ENCODE results near the gene SLC2A8. TPM values are rescaled to one million over a fixed set of nuclear protein-coding genes. Genes with fewer than 3 reads are reported as not detected.
A peak's percentile ranks its signal among the peaks of the same experiment; 100 is the strongest.

SLC2A8 gene
- total RNA-seq, 1 donor from 2014 or later: 37.2 TPM

- TF ChIP-seq, protein P1, sequence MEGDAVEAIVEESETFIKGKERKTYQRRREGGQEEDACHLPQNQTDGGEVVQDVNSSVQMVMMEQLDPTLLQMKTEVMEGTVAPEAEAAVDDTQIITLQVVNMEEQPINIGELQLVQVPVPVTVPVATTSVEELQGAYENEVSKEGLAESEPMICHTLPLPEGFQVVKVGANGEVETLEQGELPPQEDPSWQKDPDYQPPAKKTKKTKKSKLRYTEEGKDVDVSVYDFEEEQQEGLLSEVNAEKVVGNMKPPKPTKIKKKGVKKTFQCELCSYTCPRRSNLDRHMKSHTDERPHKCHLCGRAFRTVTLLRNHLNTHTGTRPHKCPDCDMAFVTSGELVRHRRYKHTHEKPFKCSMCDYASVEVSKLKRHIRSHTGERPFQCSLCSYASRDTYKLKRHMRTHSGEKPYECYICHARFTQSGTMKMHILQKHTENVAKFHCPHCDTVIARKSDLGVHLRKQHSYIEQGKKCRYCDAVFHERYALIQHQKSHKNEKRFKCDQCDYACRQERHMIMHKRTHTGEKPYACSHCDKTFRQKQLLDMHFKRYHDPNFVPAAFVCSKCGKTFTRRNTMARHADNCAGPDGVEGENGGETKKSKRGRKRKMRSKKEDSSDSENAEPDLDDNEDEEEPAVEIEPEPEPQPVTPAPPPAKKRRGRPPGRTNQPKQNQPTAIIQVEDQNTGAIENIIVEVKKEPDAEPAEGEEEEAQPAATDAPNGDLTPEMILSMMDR (conservative IDR thresholded peaks at IDR 0.05): no peak
- peaks cover 3% of the 10 kb centered on the region for H3K9me3 Mint-ChIP-seq
- peaks cover 5% of the 10 kb centered on the region for H3K36me3 Mint-ChIP-seq (ENCODE audit: low read depth)
- no peak for DNase-seq (ENCODE audit: low read depth, low spot score)
- no peak overlapping the region for H3K4me3 Mint-ChIP-seq
- H3K4me1 Mint-ChIP-seq: no peaks in the 10 kb centered on the region
- H3K27me3 Mint-ChIP-seq (ENCODE audit: low read depth): no peaks in the 10 kb centered on the region
- no peak overlapping the region for H3K27ac Mint-ChIP-seq (ENCODE audit: unreplicated experiment)
Measured at GRCh38 chr9:127382541-127382940, 14.4 kb upstream of the SLC2A8 start.

DNA sequence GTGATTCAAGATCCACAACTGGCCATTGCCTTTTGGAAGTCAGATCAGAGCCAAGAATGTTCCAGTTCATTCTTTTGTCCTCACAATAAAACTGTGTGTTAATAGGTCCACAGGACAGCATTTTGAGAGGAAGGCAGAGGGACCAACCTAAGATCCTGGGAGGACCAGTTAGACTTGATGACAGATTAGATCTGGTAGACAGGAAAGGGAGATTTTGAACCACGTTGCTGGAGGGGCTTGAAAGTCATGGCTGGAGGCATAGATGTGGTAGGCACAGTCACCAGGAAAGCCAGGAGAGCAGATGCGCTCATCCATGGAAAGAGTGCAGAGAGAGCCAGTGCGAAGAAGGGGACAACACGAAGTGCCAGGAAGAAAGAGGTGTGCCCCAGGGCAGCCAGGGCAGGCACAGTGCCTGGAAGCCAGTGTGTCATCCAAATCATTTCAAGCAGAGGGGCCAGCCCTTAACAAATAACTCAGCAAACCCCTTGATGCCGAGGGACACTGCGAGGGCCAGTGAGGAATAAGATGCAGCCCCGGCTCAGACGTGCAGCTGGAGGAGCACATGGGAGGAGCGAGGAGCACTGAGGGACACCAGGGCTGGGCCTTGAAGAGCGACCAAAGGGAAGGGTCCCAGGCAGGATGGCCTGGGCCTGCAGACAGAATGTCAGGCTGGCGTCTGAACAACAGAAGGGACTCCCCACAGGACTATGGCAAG, 12.8 kb upstream of the SLC2A8 start:
- DNase-seq (ENCODE audit: low read depth, low spot score): no peak
- Mint-ChIP-seq H3K36me3 (ENCODE audit: low read depth) (peaks cover 3% of the 10 kb centered on the region), H3K4me3 (no peak overlapping the region), H3K4me1 (peaks cover 14% of the 10 kb centered on the region), H3K27me3 (ENCODE audit: low read depth) (no peaks in the 10 kb centered on the region), H3K27ac (ENCODE audit: unreplicated experiment) (peak overlapping the region; percentile 48), H3K9me3 (peaks cover 3% of the 10 kb centered on the region)
- TF ChIP-seq, protein P1 (conservative IDR thresholded peaks at IDR 0.05): no peak

- TF ChIP-seq, protein P1 (conservative IDR thresholded peaks at IDR 0.05): no peak
- peaks cover 3% of the 10 kb centered on the region for H3K9me3 Mint-ChIP-seq
- peaks cover 18% of the 10 kb centered on the region for H3K4me1 Mint-ChIP-seq
- no peaks in the 10 kb centered on the region for H3K27me3 Mint-ChIP-seq (ENCODE audit: low read depth)
- H3K27ac Mint-ChIP-seq (ENCODE audit: unreplicated experiment): peak overlapping the region; percentile 25
- no peak for DNase-seq (ENCODE audit: low read depth, low spot score)
- no peak overlapping the region for H3K4me3 Mint-ChIP-seq
- H3K36me3 Mint-ChIP-seq (ENCODE audit: low read depth): no peaks in the 10 kb centered on the region
Measured at GRCh38 chr9:127384901-127385300, 12.1 kb upstream of the SLC2A8 start.

GRCh38 chr9:127386249-127386648, 10.7 kb upstream of the SLC2A8 start:
- no peak overlapping the region for H3K27ac Mint-ChIP-seq (ENCODE audit: unreplicated experiment)
- H3K27me3 Mint-ChIP-seq (ENCODE audit: low read depth): no peaks in the 10 kb centered on the region
- no peaks in the 10 kb centered on the region for H3K36me3 Mint-ChIP-seq (ENCODE audit: low read depth)
- peaks cover 25% of the 10 kb centered on the region for H3K4me1 Mint-ChIP-seq
- no peak for DNase-seq (ENCODE audit: low read depth, low spot score)
- no peaks in the 10 kb centered on the region for H3K9me3 Mint-ChIP-seq
- H3K4me3 Mint-ChIP-seq: no peak overlapping the region
- TF ChIP-seq, protein P1 (conservative IDR thresholded peaks at IDR 0.05): no peak

GRCh38 chr9:127386981-127387380, 10.0 kb upstream of the SLC2A8 start:
- Mint-ChIP-seq H3K4me1 (peaks cover 25% of the 10 kb centered on the region), H3K36me3 (ENCODE audit: low read depth) (no peaks in the 10 kb centered on the region), H3K27me3 (ENCODE audit: low read depth) (no peaks in the 10 kb centered on the region), H3K4me3 (no peak overlapping the region), H3K27ac (ENCODE audit: unreplicated experiment) (no peak overlapping the region), H3K9me3 (no peaks in the 10 kb centered on the region)
- TF ChIP-seq, protein P1 (conservative IDR thresholded peaks at IDR 0.05): no peak
- no peak for DNase-seq (ENCODE audit: low read depth, low spot score)

Data from neural crest cell (in vitro differentiated cells).